Cerebellar cortex (tissue), 1 donor: ENCODE results near the gene MTUS2.
A peak's percentile ranks its signal among the peaks of the same experiment; 100 is the strongest.

Experiments
- DNase-seq: peaks from one replicate; pipeline ENCODE4 v3.0.0-alpha.2; 2015; ENCODE audit warnings: low spot score

MTUS2 gene

DNA sequence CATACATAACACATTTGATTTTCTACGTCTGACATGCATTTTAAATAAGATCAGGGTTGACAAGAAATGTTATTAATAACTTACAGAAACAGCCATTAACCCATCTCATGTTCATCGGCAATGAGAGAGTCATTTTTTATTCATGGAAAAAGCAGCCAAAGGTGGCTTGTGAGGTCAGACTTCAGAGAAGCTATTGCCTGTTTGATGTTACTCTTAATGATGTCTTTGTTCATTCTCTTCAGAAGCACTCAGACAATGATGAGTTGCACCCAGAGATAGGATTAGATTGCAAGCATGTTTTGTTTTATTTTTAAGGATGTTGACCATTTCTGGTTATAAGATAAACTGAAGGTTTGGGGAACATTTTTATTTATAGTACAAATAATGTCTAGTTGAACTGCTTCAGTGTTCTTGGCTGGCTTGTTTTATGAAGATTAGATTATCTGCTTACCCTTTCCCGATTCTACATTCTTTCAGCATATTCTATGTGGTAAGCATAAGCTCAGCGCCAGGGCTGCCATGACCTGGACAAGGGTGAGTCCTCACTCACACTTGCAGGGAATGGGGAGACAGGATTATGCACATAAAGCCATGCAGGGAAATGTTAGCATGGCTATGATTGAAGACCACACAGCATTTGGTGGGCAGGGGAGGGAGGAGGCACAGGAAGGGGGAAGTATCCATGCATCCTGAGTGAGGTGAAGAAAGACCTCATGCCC is 288.1 kb downstream of the MTUS2 start:
- DNase-seq = no peak

DNA sequence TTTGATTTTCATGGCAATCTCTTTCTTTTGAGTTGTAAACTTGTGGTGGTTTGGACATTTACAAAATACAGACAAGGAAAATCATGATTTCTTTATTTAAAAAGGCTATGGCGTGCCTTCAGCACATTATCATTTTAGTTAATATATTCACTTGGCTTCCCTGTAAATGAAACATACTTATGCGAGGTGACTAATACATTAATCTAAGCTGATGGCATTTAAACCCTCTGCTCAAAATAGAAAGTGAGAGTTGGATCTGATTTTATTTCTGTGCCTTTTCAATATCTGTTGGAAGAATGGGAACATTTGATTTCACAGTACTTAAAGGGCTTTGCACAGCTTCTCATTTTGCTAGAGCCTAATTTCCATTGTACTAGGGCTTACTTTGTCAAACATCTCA is 289.8 kb downstream of the MTUS2 start:
- no peak for DNase-seq

DNA sequence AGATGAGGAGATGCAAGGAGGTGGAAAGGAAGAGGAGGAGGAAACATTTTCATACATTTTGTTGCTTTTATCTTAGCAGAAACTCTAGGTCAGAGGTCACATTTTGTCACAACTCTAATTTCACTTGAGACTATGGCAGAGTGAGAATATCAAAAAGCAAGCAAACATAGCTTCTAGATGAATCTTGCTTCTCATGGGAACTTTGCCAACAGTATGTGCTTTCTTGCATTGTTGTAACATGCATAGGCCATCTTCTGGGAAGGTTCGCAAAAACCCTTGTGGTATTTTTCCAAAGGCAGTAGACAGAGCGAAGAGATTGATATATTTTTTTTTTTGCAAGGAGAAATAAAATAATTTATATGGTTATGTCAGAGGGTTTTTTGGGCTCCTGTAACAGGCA is 291.3 kb downstream of the MTUS2 start:
- DNase-seq = no peak

DNA sequence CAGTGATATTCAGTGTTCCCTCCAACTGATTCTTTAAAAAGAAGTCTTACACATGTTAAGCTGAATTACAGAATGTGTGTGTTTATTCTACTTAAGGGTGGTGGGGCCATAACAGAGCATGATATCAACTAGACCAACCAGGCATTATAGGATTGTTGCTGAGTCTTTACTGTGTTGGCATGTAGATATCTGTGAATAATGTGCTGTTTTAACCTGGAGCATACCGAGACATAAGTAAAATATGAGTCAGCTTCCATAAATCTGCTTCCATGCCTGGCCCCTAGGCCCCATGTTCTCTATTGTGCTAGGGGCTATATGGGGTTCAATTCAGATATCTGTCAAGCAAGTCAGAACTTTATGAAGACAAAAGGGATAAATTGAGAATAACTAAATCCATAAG is 295.7 kb downstream of the MTUS2 start:
- no peak for DNase-seq

DNA sequence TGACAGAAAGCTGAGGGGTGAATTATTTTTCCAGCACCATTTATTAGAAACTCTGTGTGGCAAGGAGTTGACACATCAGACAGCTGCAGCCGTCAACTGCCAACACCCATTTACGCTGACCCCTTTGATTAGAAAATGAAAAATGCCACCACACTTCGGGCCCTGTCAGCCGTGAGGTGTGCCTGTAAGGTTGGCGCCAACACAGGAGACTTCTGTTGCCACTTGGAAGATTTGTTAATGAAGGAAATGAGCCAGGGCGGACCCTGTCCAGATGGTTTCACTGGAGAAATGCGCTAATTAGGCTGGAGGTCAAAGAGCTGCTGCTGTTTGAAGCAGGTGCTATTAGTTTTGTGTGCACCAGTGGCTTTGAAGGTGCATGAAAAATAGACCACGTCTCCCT is 297.5 kb downstream of the MTUS2 start:
- no peak for DNase-seq

DNA sequence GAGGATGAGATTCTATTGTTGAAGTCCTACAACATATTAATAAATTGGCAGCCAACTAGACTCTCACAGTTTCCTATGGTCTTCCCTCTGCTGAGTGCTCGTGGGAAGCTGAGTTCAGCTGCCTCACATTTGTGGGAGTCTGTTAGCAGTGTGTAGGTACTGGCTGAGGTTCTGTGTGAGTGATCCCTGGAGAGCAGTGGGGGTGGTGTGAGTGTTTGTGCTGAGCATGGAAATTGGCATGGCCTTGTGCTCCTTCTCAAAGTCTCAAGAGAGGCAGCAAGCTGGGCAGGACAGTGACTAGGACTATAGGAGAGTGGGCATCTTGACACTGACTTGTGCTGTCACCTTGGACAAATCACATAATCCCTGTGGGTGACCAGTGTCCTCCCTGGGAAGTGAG is 298.3 kb downstream of the MTUS2 start:
- DNase-seq = no peak

DNA sequence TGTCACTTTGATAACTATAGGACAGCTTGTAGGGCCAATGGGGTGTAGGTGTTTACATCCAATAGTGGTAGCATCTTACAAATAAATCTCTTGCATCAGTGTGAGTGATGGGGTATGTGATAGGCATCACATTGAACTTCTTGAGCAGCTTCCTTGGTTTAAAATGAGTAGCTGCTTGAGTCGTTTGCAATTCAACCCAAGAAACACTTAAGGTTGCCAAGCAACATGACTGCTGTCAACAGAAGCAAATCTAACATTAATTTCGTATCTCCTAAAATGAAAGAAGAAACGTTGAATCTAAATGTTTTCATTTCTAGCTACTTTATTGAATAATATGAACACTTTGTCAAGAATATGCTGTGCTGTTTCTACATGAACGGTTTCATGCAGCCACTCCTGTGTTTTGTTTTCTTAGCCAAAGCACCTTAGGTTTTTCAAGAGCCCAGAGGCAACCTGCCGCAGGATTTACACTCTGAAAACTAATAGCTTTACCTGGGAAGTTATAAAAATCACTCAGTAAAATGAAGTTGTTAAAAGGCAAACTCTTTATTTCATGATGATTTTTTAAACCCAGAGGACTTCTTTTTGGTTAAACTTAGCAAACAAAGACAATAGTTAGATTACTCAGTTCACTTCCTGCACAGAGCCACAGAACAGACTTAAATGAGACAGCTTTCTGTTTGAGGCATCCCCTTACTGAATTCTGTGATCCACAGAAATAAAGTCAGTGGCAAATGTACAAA is 305.2 kb downstream of the MTUS2 start:
- no peak for DNase-seq

DNA sequence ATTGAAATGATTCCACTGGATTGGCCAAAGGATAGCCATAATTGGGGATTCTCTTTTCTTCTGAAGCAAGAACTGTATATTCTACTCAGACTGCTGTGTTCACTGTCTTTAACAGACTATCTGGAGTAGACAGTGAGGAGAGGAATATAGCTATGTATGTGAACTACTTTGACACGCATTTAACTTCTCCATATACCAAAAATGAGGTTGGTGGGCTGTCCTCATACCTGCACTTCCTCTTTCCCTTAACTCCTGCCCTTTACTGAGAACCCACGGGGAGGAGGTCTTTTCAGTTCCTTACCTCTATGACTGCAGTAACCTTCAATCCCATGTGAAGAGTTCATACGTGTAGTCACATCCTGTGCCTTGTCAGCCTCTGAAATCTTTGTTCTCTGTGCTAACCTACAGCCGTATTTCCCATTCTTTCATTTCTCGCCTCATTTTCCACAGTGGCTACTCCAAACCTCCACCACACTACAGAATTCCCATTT is 305.8 kb downstream of the MTUS2 start:
- DNase-seq = no peak

DNA sequence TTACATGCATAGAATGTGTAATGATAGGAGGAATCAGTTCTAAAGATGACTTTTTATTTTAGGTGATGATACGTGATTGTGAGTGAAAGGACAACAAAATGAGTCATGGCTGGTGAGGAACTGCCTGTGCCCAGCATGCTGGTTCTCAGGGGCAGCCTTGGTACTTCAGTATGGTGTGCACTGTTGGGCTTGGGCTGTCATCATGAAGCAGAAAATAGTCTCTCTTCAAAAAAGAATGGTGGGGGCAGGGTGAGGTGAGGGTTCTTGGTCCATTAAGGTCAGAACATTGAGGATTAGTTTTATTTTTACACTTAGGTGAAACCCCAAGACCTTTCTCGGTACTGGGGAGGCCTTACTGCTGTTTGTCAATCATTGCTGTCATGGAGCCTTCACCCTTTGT is 309.5 kb downstream of the MTUS2 start:
- DNase-seq = no peak

DNA sequence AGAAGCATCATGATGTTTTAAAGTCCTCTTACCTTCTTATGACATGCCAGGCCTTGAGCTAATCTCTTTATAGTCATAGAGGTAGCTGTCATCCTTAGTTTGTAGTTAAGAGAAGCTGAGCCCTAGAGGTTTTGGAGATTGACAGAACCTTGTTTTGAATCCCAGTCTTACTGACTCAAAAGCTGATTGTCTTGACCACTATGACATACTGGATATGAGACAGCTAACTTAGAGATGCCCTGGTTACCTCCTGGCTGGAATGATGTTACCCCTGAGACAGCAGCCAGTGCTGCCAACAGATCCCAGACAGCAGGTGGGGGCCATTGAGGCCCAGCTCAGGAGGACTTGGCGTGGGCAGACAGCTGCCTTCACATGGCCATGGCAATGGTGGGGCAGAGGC is 311.0 kb downstream of the MTUS2 start:
- no peak for DNase-seq

DNA sequence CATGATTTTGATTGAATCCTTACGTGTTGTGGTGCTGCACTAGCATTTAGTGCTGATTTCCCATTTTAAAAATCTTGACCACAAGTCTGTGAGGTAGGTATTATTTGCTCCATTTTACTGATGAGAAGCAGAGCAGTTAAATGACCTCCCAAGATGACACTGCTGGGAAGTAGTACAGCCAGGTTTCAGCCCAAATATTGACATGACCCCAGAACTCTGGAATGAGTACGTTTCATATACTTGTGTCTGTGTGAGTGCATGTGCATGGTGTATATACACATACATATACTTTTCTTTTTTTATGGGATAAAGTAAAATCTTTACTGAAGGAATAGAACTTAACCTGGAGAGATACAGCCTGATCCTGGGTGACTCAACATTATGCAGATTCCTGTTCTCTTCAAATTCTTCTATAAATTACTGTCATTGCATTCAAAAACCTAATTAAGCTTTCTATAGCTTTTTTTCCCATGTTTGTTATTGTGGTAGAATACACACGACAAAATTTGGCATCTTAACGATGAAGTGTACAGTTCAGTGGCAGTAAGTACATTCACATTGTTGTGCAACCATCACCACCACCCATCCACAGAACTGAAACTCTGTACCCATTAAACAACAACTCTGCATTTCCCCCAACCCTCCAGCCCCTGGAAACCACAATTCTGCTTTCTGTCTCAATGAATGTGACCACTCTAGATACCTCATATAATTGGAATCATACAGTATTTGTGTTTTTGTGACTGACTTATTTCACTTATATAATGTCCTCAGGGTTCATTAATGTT is 311.9 kb downstream of the MTUS2 start:
- DNase-seq = no peak

DNA sequence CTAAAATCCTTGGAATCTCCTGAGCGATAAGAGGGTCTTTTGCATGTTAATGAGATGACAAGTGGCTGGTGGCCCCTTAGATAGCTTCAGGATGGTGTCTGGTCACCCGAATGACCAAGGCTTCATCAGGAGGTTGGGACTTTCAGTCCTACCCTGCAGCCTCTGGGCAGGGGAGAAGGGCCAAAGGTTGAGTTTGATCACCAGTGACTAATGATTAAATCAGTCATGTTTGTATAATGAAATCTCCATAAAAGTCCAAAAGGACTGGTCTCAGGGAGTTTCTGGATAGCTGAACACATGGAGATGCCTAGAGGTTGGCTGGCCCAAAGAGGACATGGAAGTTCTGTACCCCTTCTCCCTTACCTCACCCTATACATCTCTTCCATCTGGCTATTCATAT is 316.2 kb downstream of the MTUS2 start:
- DNase-seq = no peak

DNA sequence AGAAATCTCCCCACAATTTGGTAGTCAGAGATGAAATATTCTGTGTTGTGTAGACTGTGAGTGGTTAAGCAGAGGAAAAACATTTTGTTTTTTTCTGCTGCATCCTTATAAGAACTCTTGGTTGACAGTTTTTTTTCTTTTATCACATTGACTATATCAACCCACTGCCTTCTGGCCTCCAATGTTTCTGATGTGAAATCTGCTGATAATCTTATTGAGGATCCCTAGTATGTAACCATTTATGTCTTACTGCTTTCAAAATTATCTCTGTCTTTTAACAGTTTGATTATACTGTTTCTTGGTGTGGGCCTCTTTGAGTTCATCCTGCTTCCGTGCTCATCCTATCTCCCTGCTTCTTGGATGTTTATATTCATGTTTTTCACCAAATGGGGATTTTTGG is 316.9 kb downstream of the MTUS2 start:
- DNase-seq = no peak

DNA sequence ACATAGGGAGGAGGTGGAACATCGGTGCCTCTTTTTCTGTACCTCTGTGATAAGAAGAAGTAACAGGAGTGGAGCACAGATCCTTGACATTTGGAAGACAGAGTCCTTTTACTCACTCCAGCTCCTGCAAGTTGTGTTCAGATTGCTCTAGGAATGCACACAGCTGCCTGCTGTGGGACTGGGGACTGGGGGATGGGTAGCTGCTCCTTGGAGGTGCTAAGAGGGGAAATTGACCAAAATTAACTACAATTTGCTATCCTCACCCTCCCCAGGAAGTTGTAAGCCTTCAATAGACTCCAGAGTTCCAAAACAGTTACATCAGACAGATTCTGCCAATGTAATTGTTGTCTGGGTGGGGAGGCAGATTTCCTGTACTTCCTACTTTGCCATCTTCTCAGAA is 317.9 kb downstream of the MTUS2 start:
- no peak for DNase-seq

DNA sequence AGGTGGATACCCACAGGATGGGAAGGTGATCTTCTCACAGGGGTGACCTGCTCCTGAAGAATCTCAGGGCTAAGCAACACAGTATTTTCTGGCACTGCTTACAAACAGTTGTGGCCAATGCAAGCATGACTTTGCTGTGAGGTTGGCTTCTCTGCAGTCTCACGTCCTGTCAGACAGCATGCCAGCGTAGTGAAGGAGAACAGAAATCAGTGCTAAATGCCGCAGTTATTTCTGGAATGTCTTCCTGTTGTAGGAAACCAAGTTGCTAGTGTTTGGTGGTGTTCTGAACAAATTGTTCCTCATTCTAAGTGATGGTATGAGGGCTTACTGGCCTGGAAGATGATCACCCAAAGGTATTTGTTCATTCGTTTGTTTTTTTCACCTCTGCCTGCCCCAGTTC is 320.1 kb downstream of the MTUS2 start:
- DNase-seq = peak; percentile 10

DNA sequence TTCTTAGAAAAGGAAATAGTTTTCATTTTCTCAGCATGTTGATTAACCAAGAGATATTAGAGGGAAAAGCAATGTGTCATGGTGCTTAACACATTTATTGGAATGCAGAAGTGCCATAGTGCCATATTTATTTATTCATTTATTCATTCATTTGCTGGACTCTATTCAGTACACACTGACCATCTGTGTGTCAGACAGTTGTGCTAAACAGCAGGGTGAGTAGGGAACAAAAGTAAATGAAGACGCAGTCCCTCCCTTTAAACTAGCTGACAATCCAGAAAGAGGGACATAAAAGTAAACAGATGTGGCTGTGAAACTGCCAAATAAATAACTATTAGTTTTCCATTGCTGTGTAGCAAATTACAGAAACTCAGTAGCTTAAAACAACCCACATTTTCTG is 323.7 kb downstream of the MTUS2 start:
- DNase-seq = no peak

DNA sequence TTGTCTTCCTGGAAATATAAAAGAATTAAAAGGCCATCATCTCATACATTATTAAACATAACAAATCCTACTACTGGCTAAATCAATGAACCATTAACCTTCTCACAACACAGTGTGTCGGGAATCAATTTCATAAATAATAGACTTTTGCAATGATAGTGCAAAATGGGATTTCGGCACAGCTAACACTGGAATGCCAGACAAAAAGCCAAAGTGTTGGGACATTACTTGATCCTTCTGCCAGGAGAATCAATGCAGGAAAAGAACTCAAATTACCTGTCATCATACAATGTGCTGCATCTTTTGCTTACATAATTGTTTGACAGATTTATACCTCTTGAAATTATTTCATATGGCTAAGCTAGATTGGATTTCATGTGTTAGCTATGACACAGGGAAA is 334.3 kb downstream of the MTUS2 start:
- no peak for DNase-seq

DNA sequence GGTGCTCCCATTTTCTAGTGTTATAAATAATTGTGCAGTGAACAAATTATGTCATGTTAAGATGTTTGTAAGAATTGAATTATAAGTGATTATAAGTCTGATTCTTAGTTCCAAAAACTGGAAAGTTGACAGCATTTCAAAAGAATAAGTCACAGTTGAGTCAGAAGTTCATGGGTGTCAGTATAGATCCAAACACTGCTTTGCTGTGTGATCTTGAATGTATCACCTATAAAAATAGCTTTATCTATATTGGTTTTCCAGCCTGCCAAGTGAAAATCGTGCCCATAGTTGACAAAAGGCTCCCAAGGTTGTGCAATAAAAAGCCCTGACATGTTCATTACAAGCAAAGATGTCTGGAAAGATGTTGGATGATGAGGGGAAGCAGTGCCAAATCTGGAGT is 336.0 kb downstream of the MTUS2 start:
- DNase-seq = no peak

DNA sequence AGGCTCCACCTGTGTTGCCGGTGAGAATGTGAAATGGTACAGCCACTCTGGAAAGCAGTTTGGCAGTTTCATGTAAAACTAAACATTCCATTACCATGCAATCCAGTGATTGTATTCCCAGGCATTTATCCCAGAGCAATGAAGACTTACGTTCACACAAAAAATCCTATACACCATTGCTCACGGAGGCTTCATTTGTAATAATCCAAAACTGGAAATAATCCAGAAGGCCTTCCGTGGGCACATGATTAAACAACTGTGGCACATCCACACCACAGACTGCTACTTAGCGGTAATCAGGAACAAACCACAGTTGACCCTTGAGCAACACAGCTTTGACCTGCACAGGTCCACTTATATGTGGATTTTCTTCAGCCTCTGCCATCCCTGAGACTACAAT is 339.7 kb downstream of the MTUS2 start:
- DNase-seq = no peak

DNA sequence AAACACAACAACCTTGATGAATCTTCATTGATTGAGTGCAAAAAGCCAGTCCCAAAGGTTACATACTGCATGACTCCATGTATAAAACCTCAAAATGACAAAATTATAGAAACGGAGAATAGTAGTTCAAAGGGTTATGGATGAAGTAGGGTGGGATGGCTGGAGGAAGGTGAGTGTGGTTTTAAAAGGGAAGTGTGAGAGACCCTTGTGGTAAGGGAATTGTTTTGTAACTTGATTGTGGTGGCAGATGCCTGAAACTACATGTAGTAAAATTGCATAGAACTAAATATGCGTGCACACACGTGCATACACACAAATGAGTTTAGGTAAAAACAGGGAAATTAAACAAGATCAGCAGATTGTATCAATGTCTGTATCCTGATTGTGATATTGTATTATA is 340.7 kb downstream of the MTUS2 start:
- no peak for DNase-seq

DNA sequence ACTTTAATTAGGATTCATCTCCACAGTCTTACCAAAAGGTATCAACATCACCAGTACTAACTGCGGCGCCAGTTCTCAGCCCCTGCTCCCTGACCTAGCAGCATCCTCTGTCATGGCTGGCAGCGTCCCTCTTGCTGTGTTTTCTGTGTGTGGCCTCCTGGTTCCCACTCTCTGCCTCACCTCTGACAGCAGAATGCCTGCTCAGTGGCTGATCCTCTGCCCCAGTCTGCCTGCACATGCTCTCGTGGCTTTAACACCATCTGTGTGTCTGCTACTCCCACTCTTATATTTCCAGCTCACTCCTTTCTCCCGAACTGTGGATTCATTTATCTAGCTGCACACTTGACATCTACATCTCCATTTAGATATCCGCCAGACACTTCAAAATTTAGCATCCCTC is 341.5 kb downstream of the MTUS2 start:
- DNase-seq = no peak

DNA sequence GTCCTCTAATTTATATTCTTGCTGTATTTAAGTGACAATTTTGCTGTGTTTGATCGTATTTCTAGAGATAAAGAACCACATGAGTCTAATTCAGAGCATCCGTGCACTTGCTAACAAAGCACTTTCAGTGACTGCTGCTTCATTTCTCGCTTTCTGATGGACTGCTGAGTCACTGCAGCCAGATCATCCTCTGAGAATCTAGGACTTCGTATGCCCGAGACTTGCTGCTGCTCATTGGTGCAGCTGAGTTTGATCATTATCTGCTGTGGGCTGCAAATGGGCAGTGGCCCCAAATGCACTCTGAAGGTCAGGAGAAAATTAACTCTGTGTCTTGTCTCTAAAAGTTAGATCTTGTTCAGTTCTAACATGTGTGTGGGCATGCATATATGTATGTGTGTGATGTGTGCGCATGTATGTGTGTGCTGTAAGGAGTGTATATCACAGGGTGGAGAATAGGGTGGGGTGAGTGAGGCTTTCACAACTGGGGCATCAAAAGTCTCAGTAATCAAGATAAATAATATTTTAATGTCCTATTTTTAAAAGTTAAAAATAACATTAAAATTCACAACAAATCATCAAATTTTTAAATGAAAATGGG is 342.6 kb downstream of the MTUS2 start:
- DNase-seq = no peak

DNA sequence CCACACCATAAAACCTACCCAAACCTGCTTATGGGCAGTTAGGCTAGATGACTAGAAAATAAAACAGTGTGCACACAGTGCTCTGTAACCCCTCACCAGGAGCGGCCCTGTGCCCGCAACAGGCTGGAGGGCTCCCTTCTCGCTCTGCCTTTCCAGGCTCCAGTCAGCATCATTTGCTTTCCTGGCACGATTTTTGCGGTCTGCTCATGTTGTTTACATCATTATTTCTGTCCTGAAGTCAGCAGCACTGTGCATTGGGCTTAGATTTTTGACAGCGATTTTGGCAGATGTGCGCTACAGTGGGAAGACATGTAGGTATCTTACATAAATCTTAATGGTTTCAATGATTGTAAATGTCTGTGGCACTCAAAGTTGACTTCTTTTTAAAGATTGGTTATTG is 344.0 kb downstream of the MTUS2 start:
- no peak for DNase-seq
